WTC11 (cell line): ENCODE data around the gene KCNJ16. TPM values are rescaled to one million over a fixed set of nuclear protein-coding genes. Genes with fewer than 3 reads are reported as not detected.

Source experiments
- ATAC-seq: fragments of 200-7000 bp; cut with Tn5 transposase; 2 replicates; pipeline ENCODE4 v1.10.0; 2021; ENCODE audit warnings: mild to moderate bottlenecking, moderate library complexity
- CTCF ChIA-PET: fragments of 300-600 bp; sonication (Branson Sonifier 250); formaldehyde crosslinking; loops from one replicate; lab custom pipeline; 2021; ENCODE audit warnings: antibody characterized with exemption; lab: Charles Lee
- POLR2A ChIA-PET: fragments of 350-600 bp; sonication (Branson Sonifier 250); formaldehyde crosslinking; loops from one replicate; lab custom pipeline; 2021; ENCODE audit warnings: antibody characterized with exemption; lab: Charles Lee
- DNase-seq: peaks from one replicate; pipeline ENCODE4 v3.0.0; 2021; ENCODE audit warnings: low spot score
- H3K27ac Mint-ChIP-seq: 2 replicates; pipeline ENCODE4 v1.8.0; 2021; ENCODE audit warnings: mixed read lengths
- H3K27me3 Mint-ChIP-seq: 2 replicates; pipeline ENCODE4 v1.8.0; 2021; ENCODE audit warnings: low read depth, mild to moderate bottlenecking, moderate library complexity, mixed read lengths
- H3K36me3 Mint-ChIP-seq: 2 replicates; pipeline ENCODE4 v1.8.0; 2021; ENCODE audit warnings: mixed read lengths
- H3K4me1 Mint-ChIP-seq: 2 replicates; pipeline ENCODE4 v1.8.0; 2022; ENCODE audit warnings: mixed read lengths
- H3K4me3 Mint-ChIP-seq: 2 replicates; pipeline ENCODE4 v1.8.0; 2021; ENCODE audit warnings: mild to moderate bottlenecking, moderate library complexity, mixed read lengths
- H3K9me3 Mint-ChIP-seq: 2 replicates; pipeline ENCODE4 v1.8.0; 2021; ENCODE audit warnings: mixed read lengths
- EMX1 ChIP-seq: fragments of 250-450 bp; sonication (Bioruptor Pico); IDR thresholded peaks from 2 replicates; pipeline ENCODE4 v1.8.0; 2021; ENCODE audit warnings: mild to moderate bottlenecking
- ESRRA ChIP-seq: sonication (generic); formaldehyde crosslinking; IDR thresholded peaks from 2 replicates; pipeline ENCODE4 v1.8.1; 2022; ENCODE audit warnings: mild to moderate bottlenecking, missing genetic modification reagents, borderline replicate concordance
- ETV6 ChIP-seq: sonication (generic); formaldehyde crosslinking; IDR thresholded peaks from 2 replicates; pipeline ENCODE4 v1.8.1; 2022; ENCODE audit warnings: mild to moderate bottlenecking, missing genetic modification reagents
- GTF2I ChIP-seq: fragments of 250-450 bp; sonication (Bioruptor Pico); conservative IDR thresholded peaks from 2 replicates; pipeline ENCODE4 v1.4.0; 2021; ENCODE audit warnings: mild to moderate bottlenecking
- IRF2 ChIP-seq: sonication (generic); formaldehyde crosslinking; IDR thresholded peaks from 2 replicates; pipeline ENCODE4 v1.8.0; 2022; ENCODE audit warnings: low read depth, missing genetic modification reagents, borderline replicate concordance
- JAZF1 ChIP-seq: fragments of 250-450 bp; sonication (Bioruptor Pico); IDR thresholded peaks from 2 replicates; pipeline ENCODE4 v1.9.0; 2021; ENCODE audit warnings: moderate library complexity, mild to moderate bottlenecking, inconsistent platforms
- JUN ChIP-seq: sonication (generic); formaldehyde crosslinking; IDR thresholded peaks from 2 replicates; pipeline ENCODE4 v1.8.0; 2023; ENCODE audit warnings: mild to moderate bottlenecking, missing genetic modification reagents
- MYBL2 ChIP-seq: sonication (generic); formaldehyde crosslinking; IDR thresholded peaks from 2 replicates; pipeline ENCODE4 v1.8.1; 2023; ENCODE audit warnings: mild to moderate bottlenecking, moderate library complexity, missing genetic modification reagents
- NFYB ChIP-seq: sonication (generic); formaldehyde crosslinking; conservative IDR thresholded peaks from 2 replicates; pipeline ENCODE4 v1.8.0; 2022; ENCODE audit warnings: low read depth, missing genetic modification reagents
- NR1H2 ChIP-seq: sonication (generic); formaldehyde crosslinking; IDR thresholded peaks from 2 replicates; pipeline ENCODE4 v1.9.0; 2021; ENCODE audit warnings: mild to moderate bottlenecking, moderate library complexity, missing genetic modification reagents
- NR3C1 ChIP-seq: sonication (generic); formaldehyde crosslinking; conservative IDR thresholded peaks from 2 replicates; pipeline ENCODE4 v1.8.1; 2023; ENCODE audit warnings: low read depth, mild to moderate bottlenecking, missing genetic modification reagents
- PREB ChIP-seq: sonication (generic); formaldehyde crosslinking; IDR thresholded peaks from 2 replicates; pipeline ENCODE4 v1.8.1; 2022; ENCODE audit warnings: mild to moderate bottlenecking, missing genetic modification reagents, moderate library complexity, borderline replicate concordance
- TCF7 ChIP-seq: sonication (generic); formaldehyde crosslinking; IDR thresholded peaks from 2 replicates; pipeline ENCODE4 v1.8.0; 2022; ENCODE audit warnings: mild to moderate bottlenecking, low read depth, missing genetic modification reagents, moderate library complexity
- ZBTB21 ChIP-seq: sonication (generic); formaldehyde crosslinking; IDR thresholded peaks from 2 replicates; pipeline ENCODE4 v1.8.1; 2023; ENCODE audit warnings: mild to moderate bottlenecking, missing genetic modification reagents, borderline replicate concordance
- ZNF219 ChIP-seq: sonication (generic); formaldehyde crosslinking; IDR thresholded peaks from 2 replicates; pipeline ENCODE4 v1.8.0; 2023; ENCODE audit warnings: missing genetic modification reagents, mild to moderate bottlenecking, borderline replicate concordance
- ZNF416 ChIP-seq: fragments of 250-450 bp; sonication (Bioruptor Pico); IDR thresholded peaks from 2 replicates; pipeline ENCODE4 v1.9.0; 2021; ENCODE audit warnings: mild to moderate bottlenecking, inconsistent platforms
- ZNF423 ChIP-seq: fragments of 250-450 bp; sonication (Bioruptor Pico); IDR thresholded peaks from 2 replicates; pipeline ENCODE4 v2.1.2; 2022; ENCODE audit warnings: mild to moderate bottlenecking, moderate library complexity
- total RNA-seq: library from RNA; stranded (reverse); gene quantifications from 3 replicates; pipeline ENCODE4 v1.2.3, GENCODE V29; 2021
- TF ChIP-seq, protein P1 (sequence below): sonication (generic); formaldehyde crosslinking; IDR thresholded peaks from 2 replicates; pipeline ENCODE4 v1.8.1; 2022; ENCODE audit warnings: low read depth, mild to moderate bottlenecking, moderate library complexity, missing genetic modification reagents, borderline replicate concordance
- TF ChIP-seq, protein P2 (sequence below): sonication (generic); formaldehyde crosslinking; IDR thresholded peaks from 2 replicates; pipeline ENCODE4 v1.8.0; 2022; ENCODE audit warnings: mild to moderate bottlenecking, missing genetic modification reagents
- TF ChIP-seq, protein P3 (sequence below): sonication (generic); formaldehyde crosslinking; IDR thresholded peaks from 2 replicates; pipeline ENCODE4 v1.8.0; 2022; ENCODE audit warnings: missing genetic modification reagents
- TF ChIP-seq, protein P4 (sequence below): sonication (generic); formaldehyde crosslinking; IDR thresholded peaks from 2 replicates; pipeline ENCODE4 v1.8.1; 2022; ENCODE audit warnings: mild to moderate bottlenecking, moderate library complexity, missing genetic modification reagents

KCNJ16 gene
- total RNA-seq, 1 experiment from 2014 or later, result not detected

- DNase-seq (no peak), ATAC-seq (no peak)
- no peaks in the 10 kb centered on the region for H3K9me3 Mint-ChIP-seq
- ChIA-PET POLR2A (no interaction called here), CTCF (no interaction called here)
- TF ChIP-seq TCF7 (no peak), JUN (CRISPR knock-in tag) (no peak), ZNF423 (CRISPR knock-in tag) (no peak), NR3C1 (no peak), ESRRA (no peak), MYBL2 (no peak), NR1H2 (CRISPR knock-in tag) (no peak)
- TF ChIP-seq, protein P1, sequence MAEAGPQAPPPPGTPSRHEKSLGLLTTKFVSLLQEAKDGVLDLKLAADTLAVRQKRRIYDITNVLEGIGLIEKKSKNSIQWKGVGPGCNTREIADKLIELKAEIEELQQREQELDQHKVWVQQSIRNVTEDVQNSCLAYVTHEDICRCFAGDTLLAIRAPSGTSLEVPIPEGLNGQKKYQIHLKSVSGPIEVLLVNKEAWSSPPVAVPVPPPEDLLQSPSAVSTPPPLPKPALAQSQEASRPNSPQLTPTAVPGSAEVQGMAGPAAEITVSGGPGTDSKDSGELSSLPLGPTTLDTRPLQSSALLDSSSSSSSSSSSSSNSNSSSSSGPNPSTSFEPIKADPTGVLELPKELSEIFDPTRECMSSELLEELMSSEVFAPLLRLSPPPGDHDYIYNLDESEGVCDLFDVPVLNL, result no peak
- no peaks in the 10 kb centered on the region for H3K27me3 Mint-ChIP-seq
- no peak overlapping the region for H3K27ac Mint-ChIP-seq
- no peak overlapping the region for H3K4me3 Mint-ChIP-seq
- H3K36me3 Mint-ChIP-seq, result no peaks in the 10 kb centered on the region
- H3K4me1 Mint-ChIP-seq, result 0 out of 2 replicates have a peak, but pooled peaks cover 4% of the 10 kb centered on the region
Measured at GRCh38 chr17:70091005-70091568, 16.1 kb downstream of the KCNJ16 start.

- POLR2A ChIA-PET, result no interaction called here
- no peak for ATAC-seq
Measured at GRCh38 chr17:70091696-70092095, 16.7 kb downstream of the KCNJ16 start.

DNA sequence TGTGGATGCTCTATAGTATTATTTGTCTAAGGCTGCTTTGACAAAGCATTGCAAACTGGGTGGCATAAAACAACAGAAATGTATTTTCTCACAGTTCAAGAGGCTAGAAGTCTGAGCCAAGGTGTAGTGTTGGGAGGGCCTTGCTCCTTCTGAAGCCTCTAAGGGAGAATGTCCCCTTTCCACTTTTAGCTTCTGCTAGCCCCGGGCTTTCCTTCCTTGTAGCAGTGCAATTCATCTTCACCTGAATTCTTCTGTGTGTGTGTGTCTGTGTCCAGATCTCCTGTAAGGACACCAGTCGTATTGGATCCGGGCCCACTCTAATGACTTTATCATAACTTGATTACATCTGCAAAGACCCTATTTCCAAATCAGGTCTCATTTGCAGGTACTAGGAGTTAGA, 18.1 kb downstream of the KCNJ16 start:
- Mint-ChIP-seq H3K4me1 (0 out of 2 replicates have a peak, but pooled peaks cover 4% of the 10 kb centered on the region), H3K4me3 (no peak overlapping the region), H3K36me3 (no peaks in the 10 kb centered on the region), H3K27me3 (no peaks in the 10 kb centered on the region), H3K27ac (no peak overlapping the region), H3K9me3 (no peaks in the 10 kb centered on the region)
- TF ChIP-seq JAZF1 (CRISPR knock-in tag) (no peak), ZNF219 (CRISPR knock-in tag) (no peak), MYBL2 (no peak), ZNF423 (CRISPR knock-in tag) (no peak), JUN (CRISPR knock-in tag) (no peak)
- no peak for DNase-seq
- POLR2A ChIA-PET, result no interaction called here
- CTCF ChIA-PET, result no interaction called here
- ATAC-seq, result no peak

More at GRCh38 chr17:70091696-70092095, 16.7 kb downstream of the KCNJ16 start:
- no peaks in the 10 kb centered on the region for H3K27me3 Mint-ChIP-seq
- 0 out of 2 replicates have a peak, but pooled peaks cover 4% of the 10 kb centered on the region for H3K4me1 Mint-ChIP-seq
- H3K27ac Mint-ChIP-seq, result no peak overlapping the region
- H3K9me3 Mint-ChIP-seq, result no peaks in the 10 kb centered on the region
- no peak for TF ChIP-seq GTF2I (CRISPR knock-in tag)
- TF ChIP-seq PREB (CRISPR knock-in tag), result no peak
- TF ChIP-seq, protein P2, sequence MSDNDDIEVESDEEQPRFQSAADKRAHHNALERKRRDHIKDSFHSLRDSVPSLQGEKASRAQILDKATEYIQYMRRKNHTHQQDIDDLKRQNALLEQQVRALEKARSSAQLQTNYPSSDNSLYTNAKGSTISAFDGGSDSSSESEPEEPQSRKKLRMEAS (CRISPR knock-in tag), result no peak
- TF ChIP-seq ETV6 (CRISPR knock-in tag), result no peak
- H3K4me3 Mint-ChIP-seq, result no peak overlapping the region
- no peaks in the 10 kb centered on the region for H3K36me3 Mint-ChIP-seq
- CTCF ChIA-PET, result no interaction called here
- DNase-seq, result no peak

DNA sequence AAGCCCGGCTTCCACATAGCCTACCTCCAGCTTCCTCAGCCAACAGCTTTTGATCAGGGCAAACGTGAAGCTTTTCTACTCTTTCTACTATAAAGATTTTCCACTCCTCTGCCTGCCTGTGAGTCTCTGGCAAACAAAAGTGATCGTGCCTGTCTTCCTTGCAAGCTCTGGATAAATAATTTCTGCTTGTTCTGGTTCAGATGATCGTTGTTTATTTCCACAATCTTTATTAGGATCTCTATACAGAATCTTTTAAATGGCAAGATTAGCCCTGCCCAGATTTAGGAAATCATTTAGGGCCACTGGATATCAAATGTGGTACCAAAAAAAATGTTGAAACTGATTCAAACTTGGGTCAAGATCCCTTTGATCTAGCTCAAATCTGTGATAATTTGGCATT, 20.4 kb downstream of the KCNJ16 start:
- ATAC-seq, result no peak
- Mint-ChIP-seq H3K27ac (no peak overlapping the region), H3K9me3 (no peaks in the 10 kb centered on the region), H3K4me3 (no peak overlapping the region), H3K27me3 (no peaks in the 10 kb centered on the region), H3K36me3 (no peaks in the 10 kb centered on the region), H3K4me1 (no peaks in the 10 kb centered on the region)
- ChIA-PET POLR2A (no interaction called here), CTCF (interaction anchor here (0.6 kb wide), 1 partner anchor 557 kb away, joined by 3 read pairs; no protein-coding TSS in a partner anchor)
- DNase-seq, result no peak
- TF ChIP-seq, protein P3, sequence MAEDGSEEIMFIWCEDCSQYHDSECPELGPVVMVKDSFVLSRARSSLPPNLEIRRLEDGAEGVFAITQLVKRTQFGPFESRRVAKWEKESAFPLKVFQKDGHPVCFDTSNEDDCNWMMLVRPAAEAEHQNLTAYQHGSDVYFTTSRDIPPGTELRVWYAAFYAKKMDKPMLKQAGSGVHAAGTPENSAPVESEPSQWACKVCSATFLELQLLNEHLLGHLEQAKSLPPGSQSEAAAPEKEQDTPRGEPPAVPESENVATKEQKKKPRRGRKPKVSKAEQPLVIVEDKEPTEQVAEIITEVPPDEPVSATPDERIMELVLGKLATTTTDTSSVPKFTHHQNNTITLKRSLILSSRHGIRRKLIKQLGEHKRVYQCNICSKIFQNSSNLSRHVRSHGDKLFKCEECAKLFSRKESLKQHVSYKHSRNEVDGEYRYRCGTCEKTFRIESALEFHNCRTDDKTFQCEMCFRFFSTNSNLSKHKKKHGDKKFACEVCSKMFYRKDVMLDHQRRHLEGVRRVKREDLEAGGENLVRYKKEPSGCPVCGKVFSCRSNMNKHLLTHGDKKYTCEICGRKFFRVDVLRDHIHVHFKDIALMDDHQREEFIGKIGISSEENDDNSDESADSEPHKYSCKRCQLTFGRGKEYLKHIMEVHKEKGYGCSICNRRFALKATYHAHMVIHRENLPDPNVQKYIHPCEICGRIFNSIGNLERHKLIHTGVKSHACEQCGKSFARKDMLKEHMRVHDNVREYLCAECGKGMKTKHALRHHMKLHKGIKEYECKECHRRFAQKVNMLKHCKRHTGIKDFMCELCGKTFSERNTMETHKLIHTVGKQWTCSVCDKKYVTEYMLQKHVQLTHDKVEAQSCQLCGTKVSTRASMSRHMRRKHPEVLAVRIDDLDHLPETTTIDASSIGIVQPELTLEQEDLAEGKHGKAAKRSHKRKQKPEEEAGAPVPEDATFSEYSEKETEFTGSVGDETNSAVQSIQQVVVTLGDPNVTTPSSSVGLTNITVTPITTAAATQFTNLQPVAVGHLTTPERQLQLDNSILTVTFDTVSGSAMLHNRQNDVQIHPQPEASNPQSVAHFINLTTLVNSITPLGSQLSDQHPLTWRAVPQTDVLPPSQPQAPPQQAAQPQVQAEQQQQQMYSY (CRISPR knock-in tag), result no peak
- TF ChIP-seq EMX1 (CRISPR knock-in tag), result no peak
- TF ChIP-seq, protein P4, sequence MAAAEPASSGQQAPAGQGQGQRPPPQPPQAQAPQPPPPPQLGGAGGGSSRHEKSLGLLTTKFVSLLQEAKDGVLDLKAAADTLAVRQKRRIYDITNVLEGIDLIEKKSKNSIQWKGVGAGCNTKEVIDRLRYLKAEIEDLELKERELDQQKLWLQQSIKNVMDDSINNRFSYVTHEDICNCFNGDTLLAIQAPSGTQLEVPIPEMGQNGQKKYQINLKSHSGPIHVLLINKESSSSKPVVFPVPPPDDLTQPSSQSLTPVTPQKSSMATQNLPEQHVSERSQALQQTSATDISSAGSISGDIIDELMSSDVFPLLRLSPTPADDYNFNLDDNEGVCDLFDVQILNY (CRISPR knock-in tag), result no peak
- no peak for TF ChIP-seq NR1H2 (CRISPR knock-in tag)
- TF ChIP-seq IRF2 (CRISPR knock-in tag), result no peak
- no peak for TF ChIP-seq NFYB (CRISPR knock-in tag)
- TF ChIP-seq ZNF423 (CRISPR knock-in tag), result no peak
- TF ChIP-seq ZBTB21 (CRISPR knock-in tag), result no peak
- no peak for TF ChIP-seq ZNF416 (CRISPR knock-in tag)
- TF ChIP-seq, protein P2 (CRISPR knock-in tag), result no peak
